ENCODE results near the gene NOL12.

Gene NOL12

DNA sequence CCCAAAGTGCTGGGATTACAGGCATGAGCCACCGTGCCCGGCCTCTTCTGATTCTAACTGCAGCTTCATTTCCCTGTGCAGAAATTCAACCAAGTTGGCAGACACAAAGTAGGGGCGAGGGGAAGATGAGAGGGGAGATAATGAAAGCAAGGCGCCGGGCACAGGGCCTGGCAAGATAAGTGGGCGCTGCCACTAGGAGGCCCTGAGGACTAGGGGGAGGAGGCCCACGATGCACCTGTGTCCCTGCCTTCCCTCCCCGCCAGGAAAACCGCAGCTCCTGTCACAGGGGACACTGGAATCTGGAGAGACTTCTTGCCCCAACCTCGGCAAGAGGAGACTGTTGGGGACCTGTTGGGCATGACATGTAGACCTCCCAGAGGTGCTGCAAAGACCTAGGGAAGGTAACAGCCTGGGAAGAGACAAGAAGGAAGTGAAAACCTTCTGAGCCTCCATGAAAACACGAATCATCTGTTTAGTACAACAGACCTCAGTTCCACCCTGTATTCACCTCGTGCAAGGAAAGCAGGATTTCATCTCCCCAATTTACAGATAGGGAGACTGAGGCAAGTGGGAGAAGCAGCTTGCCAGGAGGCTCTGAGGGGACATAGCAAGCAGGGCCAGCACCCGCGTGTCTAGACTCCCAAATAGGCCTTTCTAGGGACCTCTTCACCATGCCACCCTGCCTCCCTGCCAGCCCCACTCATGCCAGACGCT lies 13.8 kb upstream of the NOL12 start:
- Mint-ChIP-seq H3K27me3 (no peaks in the 10 kb centered on the region), H3K4me1 (ENCODE audit: low read depth) (peaks cover 54% of the 10 kb centered on the region), H3K36me3 (no peaks in the 10 kb centered on the region), H3K9me3 (ENCODE audit: low read depth) (no peaks in the 10 kb centered on the region), H3K27ac (peak overlapping the region; percentile 72), H3K4me3 (peak overlapping the region; percentile 3)

DNA sequence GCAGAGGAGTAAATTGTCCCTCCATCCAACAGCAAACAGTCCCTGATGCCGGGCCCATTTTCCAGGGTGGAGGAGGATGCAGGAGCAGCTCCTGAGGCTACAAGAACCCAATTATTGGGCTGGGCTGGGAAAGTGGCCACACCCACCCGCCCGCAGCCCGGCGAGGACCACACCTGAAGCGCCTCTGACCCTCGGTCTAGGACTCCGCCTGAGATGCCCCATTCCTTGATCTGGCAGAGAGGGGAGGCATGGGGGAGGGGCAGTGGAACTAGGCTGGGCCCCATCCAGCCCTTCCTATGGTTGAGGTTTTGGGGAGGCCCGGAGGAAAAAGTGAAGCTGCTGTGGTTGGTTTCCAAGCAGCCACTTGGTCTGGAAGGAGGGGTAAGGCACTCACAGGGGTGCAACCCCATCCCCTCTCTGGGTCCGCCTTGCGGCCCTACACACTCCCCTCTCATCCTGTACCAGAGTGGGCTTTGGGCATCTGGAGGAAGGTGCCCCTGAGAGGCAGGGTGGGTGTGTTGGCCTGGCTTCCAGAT lies 13.2 kb upstream of the NOL12 start:
- H3K36me3 Mint-ChIP-seq = no peaks in the 10 kb centered on the region
- no peak overlapping the region for H3K4me3 Mint-ChIP-seq
- no peak overlapping the region for H3K27ac Mint-ChIP-seq
- no peaks in the 10 kb centered on the region for H3K27me3 Mint-ChIP-seq
- H3K4me1 Mint-ChIP-seq (ENCODE audit: low read depth) = peaks cover 58% of the 10 kb centered on the region
- H3K9me3 Mint-ChIP-seq (ENCODE audit: low read depth) = no peaks in the 10 kb centered on the region

DNA sequence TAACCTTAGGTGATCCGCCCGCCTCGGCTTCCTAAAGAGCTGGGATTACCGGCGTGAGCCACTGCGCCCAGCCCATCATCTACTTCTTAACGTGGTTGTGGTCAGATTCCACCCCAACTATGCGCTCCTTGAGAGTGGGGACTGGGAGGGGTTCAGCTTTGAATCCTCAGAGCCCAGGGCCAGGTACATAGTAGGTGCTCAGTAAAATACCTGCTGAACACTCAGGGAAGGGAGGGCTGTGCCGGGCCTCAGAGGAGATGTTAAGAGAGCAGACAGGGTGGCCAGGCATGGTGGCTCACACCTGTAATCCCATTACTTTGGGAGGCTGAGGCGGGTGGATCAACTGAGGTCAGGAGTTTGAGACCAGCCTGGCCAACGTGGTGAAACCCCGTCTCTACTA lies 11.9 kb upstream of the NOL12 start:
- H3K4me1 Mint-ChIP-seq (ENCODE audit: low read depth) = peaks cover 59% of the 10 kb centered on the region
- no peaks in the 10 kb centered on the region for H3K9me3 Mint-ChIP-seq (ENCODE audit: low read depth)
- H3K27ac Mint-ChIP-seq = peak overlapping the region; percentile 54
- no peaks in the 10 kb centered on the region for H3K36me3 Mint-ChIP-seq
- H3K27me3 Mint-ChIP-seq = no peaks in the 10 kb centered on the region
- peak overlapping the region; percentile 44 for H3K4me3 Mint-ChIP-seq

DNA sequence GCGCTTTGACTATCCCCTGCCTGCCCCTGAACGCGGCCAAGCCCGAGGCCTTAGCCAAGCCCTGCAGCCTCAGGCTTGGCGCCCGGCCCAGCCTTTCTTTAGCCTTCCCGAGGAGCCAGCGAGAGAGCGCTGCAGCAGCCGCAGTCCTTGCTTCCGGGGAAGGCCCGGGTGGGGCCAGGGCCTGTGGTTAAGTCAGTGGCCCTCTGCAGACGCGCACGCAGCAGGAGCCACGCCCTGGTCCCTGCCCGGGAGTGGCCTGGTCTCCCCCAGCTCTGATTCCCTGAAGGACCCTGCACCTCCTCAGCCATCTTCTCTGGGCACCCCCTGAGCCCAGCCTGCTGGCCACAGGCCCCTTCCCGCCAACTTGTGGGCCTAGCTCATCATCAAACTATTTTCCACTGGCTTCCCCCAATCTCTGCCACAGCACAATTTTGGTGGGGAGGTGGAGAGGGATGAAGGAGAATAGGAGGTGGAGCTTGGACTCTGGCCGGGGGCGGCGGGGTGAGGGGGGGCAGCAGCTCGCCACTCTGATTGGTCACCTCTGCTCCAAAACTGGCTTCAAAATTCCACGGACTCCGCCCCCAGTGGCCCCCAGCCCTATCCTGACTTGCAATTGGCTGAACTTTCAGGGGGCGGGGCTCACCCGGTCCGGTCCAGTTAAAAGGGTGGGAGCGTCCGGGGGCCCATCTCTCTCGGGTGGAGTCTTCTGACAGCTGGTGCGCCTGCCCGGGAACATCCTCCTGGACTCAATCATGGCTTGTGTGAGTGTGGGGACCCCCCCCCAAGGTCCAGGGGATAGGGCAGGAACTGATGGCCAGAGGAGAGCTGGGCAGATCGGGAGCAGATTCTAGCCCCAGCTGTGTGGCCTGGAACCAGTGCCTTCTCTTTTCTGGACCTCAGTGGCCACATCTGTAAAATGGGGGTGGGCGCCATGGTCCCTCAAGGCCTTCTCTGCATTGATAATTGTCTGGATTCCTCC lies 10.9 kb upstream of the NOL12 start, which contains the start of gene LGALS1:
Gene LGALS1, plus strand, starts transcription at position 686 of the 979 bp plus-strand sequence. Its CDS starts 67 bp downstream, at position 753.
- Mint-ChIP-seq H3K27me3 (no peaks in the 10 kb centered on the region), H3K36me3 (no peaks in the 10 kb centered on the region), H3K4me1 (ENCODE audit: low read depth) (peaks cover 60% of the 10 kb centered on the region), H3K27ac (peak within 1 kb of the TSS; percentile 91), H3K9me3 (ENCODE audit: low read depth) (no peaks in the 10 kb centered on the region), H3K4me3 (peak within 1 kb of the TSS; percentile 86)

DNA sequence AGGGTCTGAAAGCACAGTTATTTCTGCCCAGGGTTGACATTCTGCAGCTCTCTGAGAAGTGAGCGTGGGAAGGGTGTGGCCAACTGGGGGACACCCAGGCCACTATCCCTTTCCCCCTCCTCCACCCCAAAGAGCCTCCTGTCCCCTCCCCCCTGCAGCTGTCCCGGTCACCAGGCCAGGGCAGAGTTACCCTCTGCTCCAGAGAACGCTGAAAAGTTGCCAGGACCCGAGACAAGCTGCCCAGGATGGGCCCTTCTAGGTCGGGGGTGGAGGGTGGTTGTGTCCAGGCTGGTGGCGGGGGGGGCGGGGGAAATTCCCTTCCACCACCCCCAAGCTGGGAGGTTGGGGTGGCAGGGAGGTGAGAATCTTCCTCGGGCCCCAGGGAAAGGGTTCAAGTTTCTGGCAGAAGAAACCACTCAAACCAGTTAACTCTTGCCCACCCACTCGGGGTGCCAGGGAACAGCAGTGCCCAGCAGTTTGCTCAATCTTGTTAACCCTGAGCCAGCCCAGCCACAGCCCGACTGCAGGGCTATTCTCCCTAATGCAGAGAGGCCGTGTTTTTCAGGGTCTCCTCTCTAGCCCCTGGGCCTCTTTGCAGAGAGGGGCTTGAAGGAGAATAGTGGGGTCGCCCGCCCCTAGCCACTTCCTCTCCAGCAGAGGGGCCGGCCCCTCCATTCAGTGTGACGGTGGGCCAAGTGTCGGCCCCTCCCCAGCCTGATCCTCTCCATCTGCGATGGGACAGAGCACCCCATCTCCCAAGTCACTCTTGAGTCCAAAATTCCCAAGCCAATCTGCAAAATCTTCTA lies 10.0 kb upstream of the NOL12 start:
- Mint-ChIP-seq H3K27ac (peak overlapping the region; percentile 91), H3K36me3 (no peaks in the 10 kb centered on the region), H3K4me3 (peak overlapping the region; percentile 86), H3K27me3 (no peaks in the 10 kb centered on the region), H3K4me1 (ENCODE audit: low read depth) (peaks cover 57% of the 10 kb centered on the region), H3K9me3 (ENCODE audit: low read depth) (no peaks in the 10 kb centered on the region)

DNA sequence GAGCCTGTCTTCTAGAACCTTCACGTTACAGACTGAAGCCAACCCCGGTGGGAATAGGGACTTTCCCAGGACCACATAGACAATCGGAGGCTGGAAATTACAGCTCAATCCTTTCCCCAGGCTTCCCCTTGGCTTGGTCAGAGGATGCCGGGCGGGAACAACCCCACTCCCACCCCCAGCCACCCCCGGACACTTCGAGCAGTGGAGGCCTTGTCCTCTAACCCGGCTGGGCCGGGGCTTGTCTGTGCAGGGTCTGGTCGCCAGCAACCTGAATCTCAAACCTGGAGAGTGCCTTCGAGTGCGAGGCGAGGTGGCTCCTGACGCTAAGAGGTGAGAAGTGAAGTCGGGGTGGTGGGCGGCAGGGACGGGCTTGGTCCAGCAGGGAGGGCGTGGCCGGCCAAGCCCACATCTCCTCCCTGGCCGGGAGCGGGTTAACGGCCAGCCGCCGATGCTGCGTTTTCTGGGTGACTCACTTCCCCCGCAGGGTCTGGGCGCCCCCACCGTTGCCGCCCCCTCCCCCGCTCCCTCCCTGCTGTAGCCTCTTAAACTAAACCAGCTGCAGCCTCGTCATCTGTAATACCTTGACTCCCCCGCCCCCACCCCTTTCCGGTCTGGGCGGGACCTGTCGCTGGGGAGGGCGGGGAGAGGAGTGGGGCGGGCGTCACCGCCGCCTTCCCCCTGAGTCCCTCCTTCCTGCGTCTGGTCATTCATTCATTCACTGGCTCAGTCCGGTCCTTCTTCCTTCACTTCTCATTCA lies 9.2 kb upstream of the NOL12 start:
- Mint-ChIP-seq H3K4me3 (peak overlapping the region; percentile 86), H3K27ac (peak overlapping the region; percentile 93), H3K36me3 (no peaks in the 10 kb centered on the region), H3K27me3 (no peaks in the 10 kb centered on the region), H3K4me1 (ENCODE audit: low read depth) (peaks cover 56% of the 10 kb centered on the region), H3K9me3 (ENCODE audit: low read depth) (no peaks in the 10 kb centered on the region)

DNA sequence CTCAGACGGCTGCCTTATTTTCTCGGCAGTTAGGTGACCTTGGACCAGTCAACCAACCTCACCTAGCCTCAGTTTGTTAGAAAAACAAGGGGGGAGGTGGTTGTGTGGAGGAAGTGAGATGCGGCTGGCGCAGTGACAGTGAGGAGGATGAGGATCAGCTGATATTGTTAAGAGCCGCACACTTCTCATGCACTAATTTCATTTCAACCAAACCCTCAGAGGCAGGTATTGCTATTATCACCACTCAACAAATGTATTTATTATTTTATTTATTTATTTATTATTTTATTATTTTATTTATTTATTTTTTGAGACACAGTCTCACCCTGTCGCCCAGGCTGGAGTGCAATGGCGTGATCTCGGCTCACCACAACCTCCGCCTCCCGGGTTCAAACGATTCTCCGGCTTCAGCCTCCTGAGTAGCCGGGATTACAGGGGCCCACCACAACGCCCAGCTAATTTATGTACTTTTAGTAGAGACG lies 8.6 kb upstream of the NOL12 start:
- Mint-ChIP-seq H3K9me3 (ENCODE audit: low read depth) (no peaks in the 10 kb centered on the region), H3K4me3 (peak overlapping the region; percentile 86), H3K36me3 (no peaks in the 10 kb centered on the region), H3K27ac (peak overlapping the region; percentile 93), H3K27me3 (no peaks in the 10 kb centered on the region), H3K4me1 (ENCODE audit: low read depth) (peaks cover 50% of the 10 kb centered on the region)

DNA sequence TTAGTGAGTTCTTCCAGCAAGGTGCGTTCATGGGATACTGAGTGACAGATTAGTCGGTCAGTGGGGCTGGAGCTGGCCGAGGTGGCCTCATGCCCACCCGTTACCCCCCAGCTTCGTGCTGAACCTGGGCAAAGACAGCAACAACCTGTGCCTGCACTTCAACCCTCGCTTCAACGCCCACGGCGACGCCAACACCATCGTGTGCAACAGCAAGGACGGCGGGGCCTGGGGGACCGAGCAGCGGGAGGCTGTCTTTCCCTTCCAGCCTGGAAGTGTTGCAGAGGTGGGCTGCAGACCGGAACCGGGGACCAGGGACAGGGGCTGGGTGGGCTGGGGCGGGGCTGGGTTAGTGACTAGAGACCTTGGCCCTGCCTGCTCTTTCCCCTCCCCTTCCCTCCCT lies 7.8 kb upstream of the NOL12 start:
- peak overlapping the region; percentile 76 for H3K4me3 Mint-ChIP-seq
- peaks cover 43% of the 10 kb centered on the region for H3K4me1 Mint-ChIP-seq (ENCODE audit: low read depth)
- H3K9me3 Mint-ChIP-seq (ENCODE audit: low read depth) = no peaks in the 10 kb centered on the region
- H3K27me3 Mint-ChIP-seq = no peaks in the 10 kb centered on the region
- H3K36me3 Mint-ChIP-seq = no peaks in the 10 kb centered on the region
- H3K27ac Mint-ChIP-seq = no peak overlapping the region

DNA sequence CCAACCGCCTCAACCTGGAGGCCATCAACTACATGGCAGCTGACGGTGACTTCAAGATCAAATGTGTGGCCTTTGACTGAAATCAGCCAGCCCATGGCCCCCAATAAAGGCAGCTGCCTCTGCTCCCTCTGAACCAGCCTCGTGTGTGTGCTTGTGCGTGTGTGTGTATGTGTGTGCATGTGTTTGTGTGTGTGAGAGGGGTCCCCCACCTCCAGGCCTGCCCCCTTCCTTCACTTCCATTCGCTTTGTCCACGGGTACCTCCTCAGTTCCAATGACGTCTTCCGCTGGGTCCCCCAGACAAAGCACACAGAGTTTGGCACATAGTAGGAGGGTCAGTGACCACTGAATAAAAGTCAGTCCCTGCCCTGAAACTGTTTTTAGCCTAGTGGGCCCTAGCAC lies 6.5 kb upstream of the NOL12 start:
- H3K36me3 Mint-ChIP-seq = no peaks in the 10 kb centered on the region
- H3K27ac Mint-ChIP-seq = peak overlapping the region; percentile 47
- H3K4me1 Mint-ChIP-seq (ENCODE audit: low read depth) = peaks cover 34% of the 10 kb centered on the region
- H3K9me3 Mint-ChIP-seq (ENCODE audit: low read depth) = no peaks in the 10 kb centered on the region
- H3K4me3 Mint-ChIP-seq = peak overlapping the region; percentile 17
- no peaks in the 10 kb centered on the region for H3K27me3 Mint-ChIP-seq

DNA sequence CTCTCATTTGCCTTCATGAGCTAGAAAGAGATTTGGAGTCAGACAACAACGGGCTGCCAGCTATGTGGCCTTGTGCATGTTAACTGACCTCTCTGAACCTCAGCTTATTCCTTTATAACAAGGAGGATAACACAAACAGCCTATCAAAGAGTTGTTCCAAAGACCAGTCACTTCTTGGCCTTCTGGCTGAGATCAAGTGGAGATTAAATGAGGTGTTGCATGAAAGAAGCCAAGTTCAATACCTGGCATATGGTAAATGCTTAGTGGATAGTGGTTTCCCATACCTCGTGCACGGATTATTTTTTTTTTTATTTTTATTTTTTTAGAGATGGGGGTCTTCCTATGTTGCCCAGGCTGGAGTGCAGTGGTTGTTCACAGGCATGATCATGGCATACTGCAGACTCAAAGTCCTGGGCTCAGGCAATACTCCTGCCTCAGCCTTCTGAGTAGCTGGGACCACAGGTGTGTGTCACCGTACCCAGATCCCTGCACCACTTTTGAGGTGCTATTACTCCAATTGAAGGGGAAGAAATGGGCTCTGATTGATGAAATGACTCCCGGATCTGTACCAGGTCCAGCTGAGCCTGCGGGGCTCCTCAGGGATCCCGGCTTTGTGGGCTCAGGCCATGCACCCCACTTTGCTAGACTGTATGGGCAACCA lies 5.8 kb upstream of the NOL12 start:
- Mint-ChIP-seq H3K36me3 (no peaks in the 10 kb centered on the region), H3K4me3 (no peak overlapping the region), H3K27ac (no peak overlapping the region)

DNA sequence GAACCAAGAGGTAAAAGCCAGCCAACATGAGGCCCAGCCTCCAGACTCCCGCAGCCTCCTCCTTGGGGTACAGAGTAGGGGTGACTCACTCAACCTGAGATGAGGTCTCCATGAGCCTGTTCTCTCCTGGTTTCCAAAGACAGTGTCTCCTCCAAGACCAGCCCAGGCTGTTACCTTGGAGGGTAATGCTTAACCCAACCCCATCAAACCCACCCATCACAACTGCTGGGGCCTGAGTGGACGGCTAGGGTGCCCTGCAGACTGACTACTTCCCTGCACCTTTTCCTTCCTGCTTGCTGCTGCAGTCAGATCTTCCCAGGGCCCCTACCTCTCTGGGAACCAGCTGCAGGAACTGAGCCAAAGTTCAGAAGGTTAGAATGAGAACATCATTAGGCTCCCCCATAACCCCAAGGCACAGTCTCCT lies 5.1 kb upstream of the NOL12 start:
- Mint-ChIP-seq H3K4me1 (ENCODE audit: low read depth) (peaks cover 26% of the 10 kb centered on the region), H3K36me3 (no peaks in the 10 kb centered on the region), H3K4me3 (no peak overlapping the region), H3K9me3 (ENCODE audit: low read depth) (no peaks in the 10 kb centered on the region), H3K27me3 (no peaks in the 10 kb centered on the region), H3K27ac (no peak overlapping the region)

More for the DNA sequence above, 5.8 kb upstream of the NOL12 start:
- H3K27me3 Mint-ChIP-seq = no peaks in the 10 kb centered on the region
- no peaks in the 10 kb centered on the region for H3K9me3 Mint-ChIP-seq (ENCODE audit: low read depth)
- H3K4me1 Mint-ChIP-seq (ENCODE audit: low read depth) = peaks cover 32% of the 10 kb centered on the region

DNA sequence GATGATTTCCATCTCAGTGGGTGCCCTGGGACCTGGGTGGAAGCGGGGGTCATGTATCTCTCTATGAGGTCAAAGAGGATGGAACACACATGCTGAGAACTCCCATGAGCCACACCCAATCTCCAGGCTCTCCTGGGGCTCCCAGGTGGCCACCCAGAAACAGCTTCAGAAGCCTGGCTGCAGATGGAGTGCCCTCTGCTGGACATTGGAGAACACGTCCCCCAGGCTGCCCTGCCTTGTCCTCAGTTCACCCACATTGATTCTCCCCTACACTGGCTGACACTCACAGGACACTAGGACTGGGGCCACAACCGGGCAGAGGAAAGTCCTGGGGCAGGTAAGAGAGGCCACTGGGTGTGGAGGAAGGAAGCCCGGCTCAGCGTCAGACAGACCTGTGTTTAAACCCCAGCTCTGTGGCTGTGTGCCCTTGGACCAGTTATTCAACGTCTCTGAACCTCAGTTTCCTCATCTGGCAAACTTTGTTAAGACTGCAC lies 4.5 kb upstream of the NOL12 start:
- Mint-ChIP-seq H3K27ac (no peak overlapping the region), H3K4me3 (no peak overlapping the region), H3K9me3 (ENCODE audit: low read depth) (no peaks in the 10 kb centered on the region), H3K27me3 (no peaks in the 10 kb centered on the region), H3K36me3 (no peaks in the 10 kb centered on the region), H3K4me1 (ENCODE audit: low read depth) (peaks cover 24% of the 10 kb centered on the region)

Measured in activated naive CD8-positive, alpha-beta T cell (primary cell).